Activated naive CD4-positive, alpha-beta T cell treated with Interleukin-2 at 50 U/mL for 16 hours (primary cell): Measurements from ENCODE around the gene ATP5PB.
A peak's percentile ranks its signal among the peaks of the same experiment; 100 is the strongest.

Experiments used
- DNase-seq: peaks from one replicate; pipeline ENCODE4 v3.0.0-alpha.2; 2020

The ATP5PB gene

DNA sequence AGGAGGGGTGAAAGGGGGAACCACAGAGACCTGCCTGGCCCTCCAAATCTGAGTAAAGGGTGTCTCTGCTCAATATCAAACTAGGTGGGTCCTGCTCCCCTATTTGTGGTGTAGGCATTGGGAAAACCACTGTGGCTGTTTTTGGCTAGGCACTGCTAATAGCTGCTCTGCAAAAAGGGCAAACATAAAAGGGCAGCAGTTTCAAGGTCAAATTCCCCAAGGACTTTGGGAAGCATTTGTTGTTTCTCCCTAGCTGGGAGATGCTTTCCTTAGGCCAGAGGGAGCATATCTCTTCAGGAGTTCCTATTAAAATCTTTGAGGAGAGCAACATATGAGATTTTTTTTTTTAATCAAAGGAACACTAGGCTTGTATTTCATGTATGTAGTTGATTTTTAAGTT, 26.9 kb downstream of the ATP5PB start:
- DNase-seq: no peak

DNA sequence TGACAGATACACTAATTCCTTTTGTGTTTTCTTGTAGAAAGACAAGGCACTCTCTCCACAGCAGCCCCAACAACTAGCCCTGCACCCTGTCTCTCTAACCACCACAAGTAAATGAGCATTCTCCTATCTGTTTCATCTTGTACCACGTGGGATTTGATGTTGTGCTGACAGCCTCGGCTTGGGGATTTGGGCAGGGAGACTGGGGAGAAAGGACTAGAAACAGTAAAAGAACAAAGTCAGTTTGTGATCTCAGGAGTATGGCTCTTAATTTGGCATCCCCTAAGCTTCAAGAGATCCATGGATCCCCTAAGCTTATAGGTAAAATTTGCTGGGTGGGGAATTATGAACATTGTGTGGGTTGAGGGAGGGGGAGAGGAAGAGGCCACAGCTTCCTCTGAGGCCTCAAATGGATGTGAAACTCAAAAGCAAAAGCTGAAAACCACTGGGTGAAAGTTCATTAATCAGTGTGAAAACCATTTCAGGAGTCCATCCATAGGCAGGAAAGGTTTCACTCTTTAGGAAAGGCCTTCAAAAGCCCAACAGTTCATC, 27.6 kb downstream of the ATP5PB start:
- peak; percentile 22 for DNase-seq

DNA sequence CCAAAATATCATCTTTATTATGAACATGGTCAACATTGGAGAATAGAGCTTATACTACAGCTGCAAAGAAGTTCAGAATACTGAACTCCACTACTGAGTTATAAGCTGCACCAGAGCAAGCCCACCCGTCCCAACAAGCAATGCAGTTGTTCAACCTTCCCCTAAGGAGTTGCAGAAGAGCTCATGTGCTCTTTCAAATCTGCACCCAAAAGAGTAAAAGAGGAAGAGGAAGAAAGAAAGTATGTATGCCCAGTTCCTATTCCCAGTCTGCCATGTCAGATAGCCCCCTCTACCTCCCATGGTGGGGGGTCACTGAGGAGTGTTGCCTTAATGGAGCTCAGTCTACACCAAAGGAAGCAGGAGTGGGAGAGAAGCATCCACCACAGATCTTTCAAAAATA, 31.4 kb downstream of the ATP5PB start:
- no peak for DNase-seq

DNA sequence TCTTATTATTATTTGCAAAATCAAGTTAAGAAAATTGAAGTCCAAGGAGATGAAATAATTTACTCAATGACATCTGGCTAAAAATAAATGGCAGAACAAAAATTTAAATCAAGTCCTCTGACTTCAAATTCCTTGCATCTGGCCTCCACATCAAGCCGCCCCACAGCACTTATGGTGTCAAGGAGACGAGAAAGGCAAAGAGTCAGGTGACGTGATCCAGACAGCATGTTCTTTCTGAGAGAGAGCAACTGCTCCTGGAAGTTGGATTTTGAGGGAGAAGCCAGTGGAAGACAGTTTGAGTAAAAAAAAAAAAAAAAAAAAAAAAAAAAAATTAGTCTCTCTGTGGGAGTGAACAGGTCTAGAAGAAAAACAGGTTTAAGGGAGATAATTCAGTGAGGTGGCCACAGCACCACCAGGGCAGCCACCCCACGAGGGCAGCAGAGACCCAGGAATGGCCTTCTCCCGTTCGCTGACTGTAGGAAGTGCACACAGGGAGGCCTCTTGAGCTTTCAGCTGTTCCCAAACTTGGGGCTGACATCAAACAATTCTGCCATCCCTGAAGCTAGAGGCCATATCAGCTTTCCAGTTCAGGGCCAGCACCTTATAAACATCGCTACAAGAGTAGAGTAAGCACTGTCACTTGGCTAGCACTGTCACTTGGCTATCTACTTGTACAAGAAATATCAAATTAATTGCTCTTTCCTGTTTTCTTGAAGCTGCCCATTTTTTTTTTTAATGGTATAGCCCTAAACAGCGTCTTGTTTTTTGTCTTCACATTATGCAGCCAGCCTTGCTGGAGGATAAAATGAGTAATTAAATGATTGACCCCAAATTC, 32.3 kb downstream of the ATP5PB start:
- peak; percentile 62 for DNase-seq

DNA sequence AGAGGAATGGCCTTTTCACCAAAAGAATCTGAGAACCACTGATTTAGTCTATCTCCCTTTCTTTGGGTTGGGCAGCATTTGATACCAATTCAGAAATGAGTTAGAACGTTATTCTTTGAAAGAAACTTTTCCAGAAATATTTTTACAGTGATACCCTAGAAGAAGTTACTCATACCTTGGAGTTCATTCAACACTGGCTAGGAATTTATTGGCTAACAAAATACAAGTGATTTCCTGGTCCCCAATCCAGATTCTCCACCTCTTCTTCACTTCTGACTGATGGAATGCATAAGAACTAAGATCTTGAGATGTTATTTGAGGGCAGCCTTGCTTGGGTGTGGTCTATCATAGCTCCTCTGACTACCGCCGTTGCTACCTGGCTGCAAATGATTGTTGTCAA, 33.9 kb downstream of the ATP5PB start:
- no peak for DNase-seq

DNA sequence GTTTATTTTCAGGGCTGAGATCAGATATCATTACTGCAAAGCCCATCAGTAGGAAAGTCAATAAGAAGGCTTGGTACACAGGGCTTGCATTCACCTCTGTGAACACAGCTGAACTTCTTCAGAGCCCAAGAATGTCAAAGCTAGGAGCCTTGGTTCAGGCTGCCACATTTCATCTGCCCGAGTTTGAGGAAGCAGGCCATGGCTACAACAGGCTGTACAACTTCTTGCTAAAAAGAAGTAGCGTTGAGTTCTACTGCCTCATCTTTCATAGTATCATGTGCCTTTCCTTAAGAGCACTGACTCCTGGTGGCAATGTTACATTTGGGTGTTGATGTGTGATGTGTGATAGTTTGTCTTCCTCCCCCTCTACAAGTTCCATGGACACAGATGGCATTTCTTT, 34.6 kb downstream of the ATP5PB start:
- DNase-seq: no peak

DNA sequence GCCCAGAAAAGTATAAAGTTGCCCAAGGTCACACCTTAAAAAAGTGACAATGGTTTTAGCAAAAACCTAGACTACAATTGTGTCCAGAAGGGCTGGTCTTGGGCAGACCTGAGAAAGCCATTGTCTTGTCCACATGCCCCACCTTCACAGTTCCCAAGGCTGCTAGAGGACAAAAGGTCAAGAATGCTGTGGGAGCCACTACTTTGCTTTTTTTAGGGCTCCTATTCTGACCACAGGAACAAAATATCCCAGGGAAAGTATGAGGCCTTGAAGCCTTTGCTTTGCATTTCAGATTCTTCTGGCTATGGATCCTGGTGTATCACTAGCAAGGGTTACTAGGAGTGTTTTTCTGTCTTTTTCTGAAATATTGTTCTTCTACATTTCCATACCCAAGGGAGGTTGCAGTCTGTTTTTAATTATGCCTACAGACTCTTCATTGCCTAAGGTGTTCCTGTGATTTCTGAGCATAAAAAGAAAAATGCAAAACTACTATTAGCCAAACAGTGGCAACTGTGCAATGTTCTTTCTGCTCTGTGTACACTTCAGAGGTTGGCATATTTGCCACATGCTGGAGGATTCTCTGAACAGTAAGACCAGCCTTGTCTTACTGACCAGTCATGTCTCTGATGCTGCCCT, 35.2 kb downstream of the ATP5PB start:
- DNase-seq: no peak

DNA sequence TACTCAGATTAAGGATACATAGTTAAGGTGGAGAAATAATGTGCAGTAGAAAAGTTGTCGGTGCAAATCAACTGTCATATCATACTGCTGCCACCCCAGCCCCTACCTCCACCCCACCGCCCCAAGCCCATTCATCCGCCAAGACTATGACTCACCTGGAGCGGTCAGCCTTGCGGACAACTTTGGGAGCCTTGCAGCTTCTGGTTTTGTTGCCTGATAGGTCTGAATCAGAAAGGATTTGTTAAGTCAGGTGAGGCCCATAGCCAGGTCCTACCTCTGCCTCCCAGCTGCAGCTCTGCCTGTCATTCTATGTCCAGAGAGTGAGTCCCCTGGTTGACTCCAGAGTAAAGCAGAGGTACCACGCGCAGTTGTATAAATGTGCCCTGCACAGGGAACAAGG, 37.2 kb downstream of the ATP5PB start:
- DNase-seq: no peak

DNA sequence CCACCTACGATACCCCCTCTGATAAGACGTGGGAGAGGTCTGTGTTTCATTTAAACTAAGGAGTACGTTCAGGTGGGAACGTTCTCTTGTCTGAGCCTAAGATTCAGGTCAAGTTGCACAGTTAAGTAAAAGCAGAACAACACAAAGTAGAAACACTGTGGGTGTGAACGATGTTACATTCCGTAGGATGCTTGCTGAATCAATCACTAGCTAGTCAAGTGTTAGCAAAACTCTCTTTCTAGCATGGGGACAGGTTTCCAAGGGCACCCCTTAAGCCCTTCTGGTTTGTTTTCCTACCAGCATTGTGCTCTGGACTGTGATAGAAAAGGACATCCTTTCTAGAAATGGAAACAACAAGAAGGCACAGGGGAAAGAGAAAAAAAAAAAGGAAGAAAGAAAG, 37.9 kb downstream of the ATP5PB start:
- DNase-seq: no peak

DNA sequence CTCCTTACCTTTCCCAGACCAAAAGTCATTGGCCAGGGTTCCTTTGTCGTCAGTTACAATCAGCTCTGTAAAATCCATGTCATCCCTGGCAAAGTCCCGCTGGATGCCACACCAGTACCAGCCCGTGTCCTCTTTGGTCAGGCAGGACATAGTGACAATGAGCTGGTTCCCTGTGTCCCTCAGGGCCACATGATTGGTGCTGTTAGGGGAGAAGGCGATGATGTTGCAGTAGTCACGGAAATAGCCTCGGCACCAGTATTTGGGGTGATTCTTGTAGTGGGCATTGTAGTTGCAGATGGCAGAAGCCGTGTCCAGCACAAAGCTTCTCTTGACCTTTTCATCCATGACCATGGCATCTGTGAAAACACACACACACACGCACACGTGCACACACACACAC, 39.4 kb downstream of the ATP5PB start:
- no peak for DNase-seq

DNA sequence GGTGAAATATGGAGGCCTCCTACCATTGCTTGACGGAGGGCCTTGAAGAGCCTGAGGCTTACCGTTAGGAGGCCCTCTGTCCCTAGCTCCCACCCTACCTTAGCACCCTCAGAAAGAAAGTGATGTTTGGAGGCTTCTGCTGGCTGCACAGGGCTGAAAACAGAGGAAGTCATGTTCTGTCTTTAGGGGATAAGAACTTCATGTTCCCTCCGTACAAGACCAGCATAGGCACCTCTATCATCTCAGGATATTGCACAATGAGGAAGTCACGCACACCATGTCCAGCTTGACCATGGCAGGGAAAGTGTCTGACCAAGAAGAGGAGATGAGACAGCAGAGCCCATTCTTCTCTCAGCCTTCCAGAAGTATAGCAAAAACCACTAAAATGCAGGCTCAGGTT, 40.3 kb downstream of the ATP5PB start:
- no peak for DNase-seq

DNA sequence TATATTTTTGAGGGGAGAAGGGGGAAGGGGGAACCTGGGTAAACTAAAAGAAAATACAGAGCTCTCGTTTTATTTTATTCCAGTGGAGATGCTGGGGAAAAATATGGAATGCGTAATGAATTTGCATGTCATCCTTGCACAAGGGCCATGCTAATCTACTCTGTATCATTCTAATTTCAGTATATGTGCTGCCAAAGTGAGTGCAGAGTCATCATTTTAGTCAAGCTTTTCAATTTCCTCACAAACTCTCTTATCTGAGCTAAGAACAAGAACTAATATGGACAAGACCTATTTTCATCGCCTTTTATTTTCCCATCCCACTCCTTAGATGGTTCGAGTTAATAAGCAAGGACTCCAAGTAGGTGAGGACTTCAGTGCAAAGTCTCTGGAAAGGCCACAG, 41.0 kb downstream of the ATP5PB start:
- no peak for DNase-seq

DNA sequence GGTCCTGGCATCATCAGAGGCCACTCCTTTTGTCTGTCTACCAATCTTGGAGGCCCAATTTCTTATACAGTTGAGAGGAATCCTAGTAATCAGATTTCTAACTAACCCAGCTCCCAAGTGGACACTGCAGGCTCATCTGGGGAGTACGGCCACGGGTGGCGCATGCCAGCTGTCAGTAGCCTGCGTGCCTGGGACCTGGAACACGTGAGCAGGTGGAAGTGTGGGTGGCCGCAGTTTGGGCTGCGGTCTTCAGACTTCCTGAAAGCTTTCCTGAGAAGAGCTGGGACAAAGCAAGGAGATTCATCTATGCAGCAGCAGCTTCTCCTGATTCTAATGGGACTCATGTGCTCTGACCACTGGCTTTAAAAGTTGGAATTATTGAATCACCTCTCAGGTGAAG, 41.8 kb downstream of the ATP5PB start:
- DNase-seq: no peak

DNA sequence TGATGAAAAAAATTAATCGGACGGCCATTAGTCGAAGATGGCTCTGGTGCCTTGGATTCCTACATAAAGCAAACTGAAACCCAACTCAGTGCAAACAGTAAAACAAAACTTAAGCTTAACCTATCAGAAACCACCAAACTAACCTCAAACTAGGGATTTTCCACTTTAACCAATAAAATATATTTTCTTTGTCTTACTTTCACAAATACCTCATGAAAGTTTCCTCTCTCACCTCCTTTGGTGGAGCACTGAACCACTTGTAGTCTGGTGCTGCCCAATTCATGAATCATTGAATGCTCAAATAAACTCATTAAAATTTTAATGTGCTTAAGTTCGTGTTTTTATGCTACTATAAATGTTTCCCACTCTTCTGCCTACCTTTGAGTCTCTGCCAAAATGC, 47.1 kb downstream of the ATP5PB start:
- DNase-seq: no peak

DNA sequence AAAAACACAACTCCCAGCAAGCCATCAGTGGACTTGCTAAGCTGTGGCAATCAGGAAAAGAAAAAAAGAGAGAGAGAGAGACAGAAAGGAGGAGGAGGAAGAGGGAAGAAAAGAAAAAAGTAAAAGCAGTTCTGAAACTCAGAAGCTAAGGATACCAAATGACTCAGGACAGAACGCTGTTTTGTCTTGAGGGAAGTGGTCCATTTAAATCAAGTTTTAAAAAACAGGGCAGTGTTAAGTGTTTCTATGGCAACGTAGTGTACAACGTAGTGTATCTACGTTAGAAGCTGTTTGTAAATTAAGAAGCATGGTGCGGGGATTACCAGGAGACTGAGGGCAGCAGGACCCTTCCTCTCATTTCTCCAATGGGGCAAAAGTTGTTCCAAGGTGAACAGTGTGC, 48.3 kb downstream of the ATP5PB start:
- DNase-seq: no peak

DNA sequence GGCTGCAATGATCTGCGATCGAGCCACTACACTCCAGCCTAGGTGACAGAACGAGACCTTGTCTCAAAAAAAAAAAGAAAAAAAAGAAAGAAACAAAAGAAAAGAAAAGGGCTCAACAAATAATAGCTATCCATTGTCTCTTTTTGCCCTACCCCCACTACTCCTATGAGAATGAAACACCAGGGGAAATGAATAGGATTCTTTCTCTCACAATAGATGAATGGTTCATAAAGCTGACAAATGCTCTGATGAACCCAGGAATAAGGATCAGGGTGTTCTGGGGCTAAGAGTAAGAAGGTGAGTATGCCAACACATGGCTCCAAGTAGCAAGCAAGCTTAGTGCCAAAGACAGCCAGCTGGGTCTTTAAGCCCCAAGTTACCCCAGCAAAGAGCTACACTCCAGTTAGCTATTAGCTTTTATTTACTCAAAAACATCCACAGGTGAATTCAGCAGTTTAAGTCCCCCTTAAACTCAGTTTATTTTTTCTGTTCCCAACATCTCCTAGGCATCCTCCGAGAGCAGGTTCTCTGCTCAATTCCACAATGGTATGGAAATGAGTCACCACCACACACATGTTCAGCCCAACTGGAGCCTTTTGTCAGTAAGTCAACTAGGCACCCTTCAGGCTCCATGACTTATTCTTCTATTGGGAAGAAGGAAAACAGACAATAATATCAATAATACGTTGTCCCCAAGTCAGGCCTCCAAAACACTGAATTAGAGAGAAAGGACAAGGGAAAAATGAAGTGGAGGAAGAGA, 49.9 kb downstream of the ATP5PB start:
- DNase-seq: no peak

DNA sequence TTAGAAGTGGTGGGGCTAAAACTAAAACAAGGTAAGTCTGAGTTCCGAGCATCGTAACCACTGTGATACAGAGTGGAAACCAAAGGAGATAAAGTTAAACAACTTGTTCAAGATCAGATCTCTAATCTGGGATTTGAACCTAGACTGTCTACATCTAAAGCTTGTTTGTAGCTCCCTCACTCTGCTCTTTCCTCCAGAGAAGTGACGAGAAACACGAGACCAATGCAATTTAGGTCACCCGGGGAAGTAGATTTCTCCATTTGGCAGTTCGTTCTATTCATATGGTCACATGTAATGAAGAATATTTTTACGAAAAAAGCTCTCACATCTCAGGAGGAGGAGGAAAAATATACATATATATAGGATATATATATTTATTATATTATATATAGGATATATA, 52.4 kb downstream of the ATP5PB start:
- no peak for DNase-seq

DNA sequence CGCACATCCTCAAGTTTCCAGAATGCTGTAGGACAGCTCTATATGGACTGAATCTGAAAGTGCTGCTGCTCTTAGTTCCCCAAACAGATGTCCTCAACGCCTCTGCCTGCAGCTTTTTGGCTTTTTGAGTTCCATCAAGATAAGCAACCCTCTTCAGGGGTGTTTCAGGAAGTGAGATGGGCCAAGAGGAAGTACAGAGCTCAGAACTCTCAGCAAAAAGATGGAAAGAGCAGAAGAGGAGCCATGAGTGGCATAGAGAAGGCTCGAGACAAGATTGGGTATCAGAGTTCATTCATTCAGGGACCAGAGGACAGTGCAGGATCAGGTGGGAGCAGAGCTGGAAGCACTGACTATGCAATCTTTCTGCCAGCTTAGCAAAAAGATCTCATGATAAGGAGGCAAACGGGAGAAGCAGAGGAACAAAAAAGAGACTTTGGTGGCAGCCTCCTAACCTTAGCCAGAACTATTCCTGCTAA, 54.4 kb downstream of the ATP5PB start, which contains the start of the genes ADORA3 and TMIGD3:
Gene ADORA3, minus strand, starts transcription at position 49 of the 476 bp plus-strand sequence. CDS start 279 bp downstream, outside the sequence.
Gene TMIGD3, minus strand, starts transcription at position 49 of the 476 bp plus-strand sequence. CDS start 279 bp downstream, outside the sequence.
- no peak for DNase-seq

DNA sequence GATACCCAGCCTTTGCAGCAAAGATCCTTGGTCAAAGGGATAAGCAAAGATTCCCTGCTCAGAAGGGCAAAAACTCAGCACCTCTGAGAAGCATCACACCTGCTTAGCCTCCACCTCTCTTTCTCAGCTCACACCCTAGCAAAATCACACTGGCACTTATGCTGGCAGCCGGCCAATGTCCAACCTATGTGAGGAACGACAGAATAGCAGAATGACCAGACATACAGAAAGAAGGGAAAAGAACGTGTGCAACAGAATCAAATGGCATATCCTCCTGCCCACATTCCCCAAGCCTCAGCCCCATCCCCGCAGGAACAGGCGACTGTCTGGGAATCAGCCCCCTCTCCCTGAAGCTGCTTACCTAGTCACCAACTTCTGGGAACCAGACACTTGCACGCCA, 54.8 kb downstream of the ATP5PB start:
- no peak for DNase-seq

DNA sequence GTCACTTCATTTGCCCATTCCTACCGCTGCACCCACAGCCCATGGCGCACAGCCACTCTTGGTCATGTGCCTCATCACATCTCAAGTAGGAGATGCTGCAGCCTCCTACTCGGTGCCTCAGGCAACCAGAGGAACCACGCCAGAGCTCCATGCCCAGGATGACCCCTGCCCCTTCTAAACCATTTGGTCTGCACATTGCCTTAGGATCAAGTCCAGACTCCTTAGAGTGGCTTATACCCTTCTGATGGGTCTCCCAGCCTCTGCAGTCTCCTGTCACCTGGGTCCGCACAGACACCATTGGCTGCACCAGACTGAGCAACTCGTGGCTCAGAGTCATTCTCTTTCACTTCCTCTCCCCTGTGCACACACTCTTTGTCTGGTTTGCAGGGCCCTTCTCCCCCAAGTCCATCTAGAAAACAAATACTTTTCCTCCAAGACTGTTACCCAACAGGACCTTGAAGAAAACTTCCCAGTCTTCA, 56.4 kb downstream of the ATP5PB start:
- DNase-seq: no peak

DNA sequence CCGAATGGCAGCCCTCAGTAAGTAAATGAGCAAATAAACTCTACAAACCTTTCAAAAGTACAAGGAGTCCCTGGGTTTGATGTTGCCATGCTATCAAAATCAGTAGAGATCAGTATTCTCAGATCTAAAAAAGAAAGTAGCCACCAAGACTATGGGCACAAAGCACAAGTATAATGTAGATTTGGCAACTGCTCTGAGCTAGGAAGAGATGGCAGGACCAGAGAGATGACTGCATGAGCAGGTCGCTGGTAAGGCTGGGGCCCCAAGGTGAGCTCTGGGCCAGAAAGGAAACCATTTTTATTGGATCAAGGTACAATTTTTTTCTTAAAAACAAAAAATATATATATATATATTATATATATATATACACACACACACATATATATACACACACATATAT, 57.3 kb downstream of the ATP5PB start:
- no peak for DNase-seq

DNA sequence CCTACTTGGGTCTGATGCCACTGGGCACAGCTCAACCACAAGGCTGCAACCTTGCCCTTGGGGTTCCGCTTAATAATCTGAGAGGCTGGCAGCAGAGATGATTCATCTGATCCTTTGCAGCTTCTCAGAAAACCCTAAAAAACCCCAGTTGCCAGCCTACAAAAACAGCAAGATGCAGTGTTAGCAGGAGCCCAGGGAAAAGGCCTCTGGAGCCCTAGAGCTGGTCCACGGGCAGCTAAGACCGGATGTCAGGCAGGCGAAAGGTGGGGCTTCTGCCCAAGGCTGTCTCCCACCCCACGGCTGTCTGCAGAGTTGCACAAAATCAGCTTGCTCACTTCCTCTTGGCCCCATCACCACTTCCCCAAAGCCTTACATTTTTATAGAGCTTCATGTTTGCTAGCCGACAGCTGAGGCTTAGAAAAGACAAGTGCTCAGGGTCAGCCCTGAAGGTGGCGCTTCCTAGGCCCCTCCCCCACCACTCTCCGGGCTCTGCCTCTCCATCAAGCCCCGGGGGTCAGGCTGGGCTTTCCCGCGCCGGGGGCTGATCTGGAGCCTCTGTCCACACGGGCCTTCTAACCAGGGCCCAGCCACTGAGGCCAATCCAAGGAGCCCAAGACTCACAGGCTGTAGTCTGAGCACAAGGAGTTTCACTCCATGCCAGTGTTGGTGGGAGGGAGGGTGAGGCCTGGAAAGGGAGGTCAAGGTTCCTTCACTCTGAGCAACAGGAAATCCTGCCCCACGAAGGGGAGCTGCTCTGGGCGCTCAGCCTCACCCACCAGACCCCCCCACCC, 58.3 kb downstream of the ATP5PB start:
- DNase-seq: peak; percentile 58
